Prostate gland (tissue), 2 donors: ENCODE results near the gene DLL4.

Experiments
- CTCF ChIP-seq, 4 experiments: fragments of 200-600 bp in 2 of 4; fragments of 450-650 bp in 2 of 4; sonication (generic) in 2 of 4; IDR thresholded peaks; 1 replicate in 3 of 4; 2 replicates in 1 of 4; pipeline ENCODE4 v1.5.1; 2016 to 2019; ENCODE audit warnings: antibody characterized with exemption in 4 of 4, mild to moderate bottlenecking in 2 of 4, moderate library complexity in 2 of 4
- POLR2A ChIP-seq: fragments of 450-650 bp; IDR thresholded peaks from one replicate; pipeline ENCODE4 v1.6.1; 2016; ENCODE audit warnings: antibody characterized with exemption, mild to moderate bottlenecking
- POLR2AphosphoS5 ChIP-seq: sonication (generic); formaldehyde crosslinking; IDR thresholded peaks from one replicate; pipeline ENCODE4 v1.6.1; 2017; ENCODE audit warnings: antibody characterized with exemption

- TF ChIP-seq POLR2AphosphoS5 (no peak), CTCF (IDR thresholded peaks at IDR 0.05) (no peak), POLR2A (no peak)
Measured at GRCh38 chr15:40955141-40955903, 26.2 kb downstream of the DLL4 start.
